Endodermal cell (in vitro differentiated cells): ENCODE measurements around the gene TBC1D20. TPM values are rescaled to one million over a fixed set of nuclear protein-coding genes. Genes with fewer than 3 reads are reported as not detected.

ENCODE experiments used
- DNase-seq: peaks from one replicate; pipeline ENCODE4 v3.0.0-alpha.2; 2017
- H3K27ac ChIP-seq: 2 replicates; pipeline ENCODE4 v1.5.1; 2013; ENCODE audit warnings: mild to moderate bottlenecking, low read depth, low read length, moderate library complexity
- H3K27me3 ChIP-seq: 2 replicates; pipeline ENCODE4 v1.6.1; 2013; ENCODE audit warnings: mild to moderate bottlenecking, low read length, moderate library complexity; ENCODE audit not compliant: insufficient read depth, control insufficient read depth, poor library complexity, severe bottlenecking
- H3K36me3 ChIP-seq: 2 replicates; pipeline ENCODE4 v1.7.0; 2013; ENCODE audit warnings: mild to moderate bottlenecking, low read length, moderate library complexity; ENCODE audit not compliant: control insufficient read depth, insufficient read depth
- H3K4me1 ChIP-seq: one replicate; pipeline ENCODE4 v1.7.0; 2013; ENCODE audit warnings: low read length; ENCODE audit not compliant: control insufficient read depth, insufficient read depth
- H3K4me3 ChIP-seq: 2 replicates; pipeline ENCODE4 v1.5.1; 2013; ENCODE audit warnings: mild to moderate bottlenecking, low read length, moderate library complexity
- H3K9ac ChIP-seq: 2 replicates; pipeline ENCODE4 v1.6.1; 2013; ENCODE audit warnings: mild to moderate bottlenecking, low read length, moderate library complexity; ENCODE audit not compliant: poor library complexity, severe bottlenecking; ENCODE audit errors: extremely low read depth
- H3K9me3 ChIP-seq: 2 replicates; pipeline ENCODE4 v1.6.1; 2013; ENCODE audit warnings: mild to moderate bottlenecking, low read length, moderate library complexity; ENCODE audit not compliant: control insufficient read depth
- H3K27ac Mint-ChIP-seq: 2 replicates; pipeline ENCODE4 v1.8.0; 2020; ENCODE audit warnings: mixed read lengths
- H3K27me3 Mint-ChIP-seq: 2 replicates; pipeline ENCODE4 v1.8.0; 2021; ENCODE audit warnings: mild to moderate bottlenecking, mixed read lengths; ENCODE audit not compliant: insufficient read depth
- H3K36me3 Mint-ChIP-seq: 2 replicates; pipeline ENCODE4 v1.8.0; 2020; ENCODE audit warnings: low read depth, mixed read lengths
- H3K4me1 Mint-ChIP-seq: 2 replicates; pipeline ENCODE4 v1.8.0; 2020; ENCODE audit warnings: mixed read lengths
- H3K4me3 Mint-ChIP-seq: 2 replicates; pipeline ENCODE4 v1.8.0; 2020; ENCODE audit warnings: mild to moderate bottlenecking, moderate library complexity, mixed read lengths
- H3K9me3 Mint-ChIP-seq: 2 replicates; pipeline ENCODE4 v1.8.0; 2020; ENCODE audit warnings: mild to moderate bottlenecking, mixed read lengths
- CTCF ChIP-seq: fragments of 200-600 bp; sonication (generic); conservative IDR thresholded peaks from 2 replicates; pipeline ENCODE4 v1.5.0; 2021; ENCODE audit warnings: antibody characterized with exemption, mild to moderate bottlenecking
- WGBS, 2 experiments: methylation state at CpG; one replicate each; pipeline versions ENCODE4 v1.1.5 to v1.1.7; 2013; ENCODE audit warnings: missing lambda C conversion rate in 2 of 2, mixed read lengths in 1 of 2; ENCODE audit not compliant: insufficient coverage in 1 of 2, insufficient read length in 1 of 2; 5-methylcytosine and 5-hydroxymethylcytosine counted together
- total RNA-seq, 2 donors: library from RNA; stranded (reverse); fragmentation: NEBNext Ultra II Directional in 1 of 2; extraction: Animal tissue kit (Norgen Biotek cat#: 25700) in 1 of 2; gene quantifications; 2 replicates in 1 of 2; 3 replicates in 1 of 2; pipeline ENCODE4 v1.2.1, GENCODE V29; 2021

TBC1D20 gene
- total RNA-seq, 2 donors from 2014 or later: 24.9 to 28.0 TPM

- Mint-ChIP-seq H3K4me1 (no peaks in the 10 kb centered on the region), H3K4me3 (no peak overlapping the region), H3K27ac (no peak overlapping the region), H3K9me3 (no peaks in the 10 kb centered on the region), H3K27me3 (no peaks in the 10 kb centered on the region), H3K36me3 (peaks cover 62% of the 10 kb centered on the region)
- 92 to 100% methylated on average over 6 to 7 of the region's 7 CpGs for WGBS, 2 experiments
- H3K36me3 ChIP-seq: peaks cover 74% of the 10 kb centered on the region
- DNase-seq: no peak
- H3K27me3 ChIP-seq: no peaks in the 10 kb centered on the region
- TF ChIP-seq CTCF: no peak
- H3K4me1 ChIP-seq: no peaks in the 10 kb centered on the region
- no peak overlapping the region for H3K27ac ChIP-seq
- H3K9me3 ChIP-seq: no peaks in the 10 kb centered on the region
- H3K4me3 ChIP-seq: no peak overlapping the region
- H3K9ac ChIP-seq: no peak overlapping the region
Measured at GRCh38 chr20:507761-508332, 45.5 kb upstream of the TBC1D20 start.

- H3K9me3 Mint-ChIP-seq: no peaks in the 10 kb centered on the region
- no peak overlapping the region for H3K4me3 Mint-ChIP-seq
- TF ChIP-seq CTCF: no peak
- Histone ChIP-seq H3K27me3 (no peaks in the 10 kb centered on the region), H3K36me3 (peaks cover 81% of the 10 kb centered on the region), H3K4me1 (no peaks in the 10 kb centered on the region), H3K4me3 (no peak overlapping the region), H3K9me3 (no peaks in the 10 kb centered on the region), H3K9ac (no peak overlapping the region), H3K27ac (no peak overlapping the region)
- no peaks in the 10 kb centered on the region for H3K27me3 Mint-ChIP-seq
- no peaks in the 10 kb centered on the region for H3K4me1 Mint-ChIP-seq
- H3K27ac Mint-ChIP-seq: no peak overlapping the region
- H3K36me3 Mint-ChIP-seq: peaks cover 69% of the 10 kb centered on the region
- whole genome bisulfite sequencing, 2 experiments: 96% methylated on average over 6 to 7 of the region's 7 CpGs
- no peak for DNase-seq
Measured at GRCh38 chr20:507006-507758, 44.8 kb upstream of the TBC1D20 start.

- DNase-seq: no peak
- Mint-ChIP-seq H3K27ac (no peak overlapping the region), H3K9me3 (no peaks in the 10 kb centered on the region), H3K4me3 (no peak overlapping the region), H3K36me3 (peaks cover 69% of the 10 kb centered on the region), H3K4me1 (no peaks in the 10 kb centered on the region), H3K27me3 (no peaks in the 10 kb centered on the region)
- H3K4me1 ChIP-seq: no peaks in the 10 kb centered on the region
- peaks cover 80% of the 10 kb centered on the region for H3K36me3 ChIP-seq
- no peak overlapping the region for H3K4me3 ChIP-seq
- H3K27ac ChIP-seq: no peak overlapping the region
- no peaks in the 10 kb centered on the region for H3K9me3 ChIP-seq
- H3K27me3 ChIP-seq: no peaks in the 10 kb centered on the region
- WGBS, 2 experiments: 92% methylated on average over 2 of the region's 3 CpGs; no CpG with 5 or more reads in 1 of the 2 experiments
- no peak overlapping the region for H3K9ac ChIP-seq
- TF ChIP-seq CTCF: no peak
Measured at GRCh38 chr20:504632-505075, 42.3 kb upstream of the TBC1D20 start.
